ENCODE measurements around the gene MICAL2.
A peak's percentile ranks its signal among the peaks of the same experiment; 100 is the strongest.

MICAL2 gene

DNA sequence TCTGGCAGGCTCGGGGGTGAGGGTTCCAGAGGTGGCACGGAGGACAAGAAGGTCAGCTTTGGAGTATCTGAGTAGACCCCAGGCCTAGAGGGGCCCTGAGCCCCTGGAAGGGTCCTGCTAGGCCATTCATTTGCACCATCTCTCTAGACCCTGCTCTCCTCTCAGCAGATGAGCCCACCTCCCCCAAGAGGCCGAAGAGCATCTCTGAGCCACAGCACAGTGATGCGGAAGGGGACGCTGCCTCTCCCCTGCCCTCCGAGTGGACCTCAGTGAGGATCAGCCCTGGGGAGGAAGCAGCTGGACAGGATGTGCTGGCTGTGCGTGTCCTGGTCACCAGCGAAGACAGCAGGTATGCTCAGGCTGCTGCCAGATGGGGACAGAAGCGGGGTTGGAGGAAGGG, 165.4 kb downstream of the MICAL2 start:
- TF ChIP-seq YY1 (IDR thresholded peaks at IDR 0.05; ENCODE audit: low read depth) (no peak), NFIC (IDR thresholded peaks at IDR 0.05) (no peak)
- TF ChIP-seq, protein P1, sequence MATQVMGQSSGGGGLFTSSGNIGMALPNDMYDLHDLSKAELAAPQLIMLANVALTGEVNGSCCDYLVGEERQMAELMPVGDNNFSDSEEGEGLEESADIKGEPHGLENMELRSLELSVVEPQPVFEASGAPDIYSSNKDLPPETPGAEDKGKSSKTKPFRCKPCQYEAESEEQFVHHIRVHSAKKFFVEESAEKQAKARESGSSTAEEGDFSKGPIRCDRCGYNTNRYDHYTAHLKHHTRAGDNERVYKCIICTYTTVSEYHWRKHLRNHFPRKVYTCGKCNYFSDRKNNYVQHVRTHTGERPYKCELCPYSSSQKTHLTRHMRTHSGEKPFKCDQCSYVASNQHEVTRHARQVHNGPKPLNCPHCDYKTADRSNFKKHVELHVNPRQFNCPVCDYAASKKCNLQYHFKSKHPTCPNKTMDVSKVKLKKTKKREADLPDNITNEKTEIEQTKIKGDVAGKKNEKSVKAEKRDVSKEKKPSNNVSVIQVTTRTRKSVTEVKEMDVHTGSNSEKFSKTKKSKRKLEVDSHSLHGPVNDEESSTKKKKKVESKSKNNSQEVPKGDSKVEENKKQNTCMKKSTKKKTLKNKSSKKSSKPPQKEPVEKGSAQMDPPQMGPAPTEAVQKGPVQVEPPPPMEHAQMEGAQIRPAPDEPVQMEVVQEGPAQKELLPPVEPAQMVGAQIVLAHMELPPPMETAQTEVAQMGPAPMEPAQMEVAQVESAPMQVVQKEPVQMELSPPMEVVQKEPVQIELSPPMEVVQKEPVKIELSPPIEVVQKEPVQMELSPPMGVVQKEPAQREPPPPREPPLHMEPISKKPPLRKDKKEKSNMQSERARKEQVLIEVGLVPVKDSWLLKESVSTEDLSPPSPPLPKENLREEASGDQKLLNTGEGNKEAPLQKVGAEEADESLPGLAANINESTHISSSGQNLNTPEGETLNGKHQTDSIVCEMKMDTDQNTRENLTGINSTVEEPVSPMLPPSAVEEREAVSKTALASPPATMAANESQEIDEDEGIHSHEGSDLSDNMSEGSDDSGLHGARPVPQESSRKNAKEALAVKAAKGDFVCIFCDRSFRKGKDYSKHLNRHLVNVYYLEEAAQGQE (IDR thresholded peaks at IDR 0.05; ENCODE audit: low read depth), result no peak

DNA sequence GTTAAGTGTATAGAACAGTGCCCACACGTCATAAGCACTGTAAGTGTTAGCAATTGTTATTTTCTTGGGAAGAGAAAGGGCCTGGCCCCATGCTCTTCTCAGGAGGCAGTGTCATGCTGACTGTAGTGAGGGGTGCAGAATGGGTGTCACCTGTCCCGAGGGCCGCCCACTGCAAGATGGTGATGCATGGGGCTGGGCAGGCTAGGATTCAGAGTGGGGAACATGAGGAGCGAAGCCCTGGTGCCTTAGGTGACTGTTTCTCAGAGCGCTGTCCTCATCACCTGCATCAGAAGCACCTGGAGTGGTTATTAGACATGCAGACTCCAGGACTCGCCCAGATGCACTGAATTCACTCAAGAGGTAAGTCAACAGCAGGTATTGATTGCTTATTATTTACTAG, 166.0 kb downstream of the MICAL2 start:
- TF ChIP-seq TCF12 (IDR thresholded peaks at IDR 0.05; ENCODE audit: low read depth) (no peak), NFIC (IDR thresholded peaks at IDR 0.05) (no peak)
- TF ChIP-seq, protein P2, sequence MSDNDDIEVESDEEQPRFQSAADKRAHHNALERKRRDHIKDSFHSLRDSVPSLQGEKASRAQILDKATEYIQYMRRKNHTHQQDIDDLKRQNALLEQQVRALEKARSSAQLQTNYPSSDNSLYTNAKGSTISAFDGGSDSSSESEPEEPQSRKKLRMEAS (IDR thresholded peaks at IDR 0.05), result no peak

DNA sequence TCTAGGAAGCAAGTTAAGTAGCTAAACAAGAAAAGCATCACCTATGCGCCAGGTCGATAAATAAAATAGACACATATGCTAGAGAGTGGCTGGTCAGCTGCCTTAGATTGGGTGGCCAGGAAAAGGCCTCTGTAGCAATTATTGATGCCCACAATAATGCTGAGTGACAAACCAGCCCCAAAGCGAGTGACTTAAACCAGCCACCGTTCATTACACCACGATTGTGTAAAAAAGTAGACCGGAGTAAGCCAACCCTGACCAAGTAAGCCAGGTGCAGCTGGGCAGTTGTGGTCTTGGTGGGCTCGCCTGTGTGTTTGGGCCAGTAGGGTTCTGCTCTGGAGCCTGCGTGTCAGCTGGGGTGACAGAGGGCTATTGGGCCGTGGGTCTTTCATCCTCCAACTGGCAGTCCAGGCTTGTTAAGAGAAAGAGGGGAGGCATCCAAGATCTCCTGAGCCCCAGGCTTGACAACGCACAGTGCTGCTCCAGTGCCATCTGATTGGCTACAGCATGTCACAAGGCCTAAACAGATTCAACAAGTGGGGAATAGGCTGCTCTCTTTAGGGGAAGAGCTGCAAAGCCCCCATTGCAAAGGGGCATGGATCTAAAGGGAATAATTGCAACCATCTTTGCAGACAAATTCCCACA, 166.6 kb downstream of the MICAL2 start:
- TF ChIP-seq, protein P3, sequence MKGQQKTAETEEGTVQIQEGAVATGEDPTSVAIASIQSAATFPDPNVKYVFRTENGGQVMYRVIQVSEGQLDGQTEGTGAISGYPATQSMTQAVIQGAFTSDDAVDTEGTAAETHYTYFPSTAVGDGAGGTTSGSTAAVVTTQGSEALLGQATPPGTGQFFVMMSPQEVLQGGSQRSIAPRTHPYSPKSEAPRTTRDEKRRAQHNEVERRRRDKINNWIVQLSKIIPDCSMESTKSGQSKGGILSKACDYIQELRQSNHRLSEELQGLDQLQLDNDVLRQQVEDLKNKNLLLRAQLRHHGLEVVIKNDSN (IDR thresholded peaks at IDR 0.05), result peak; percentile 28; the same call in 1 of the 2 replicates
- no peak for TF ChIP-seq YY1 (IDR thresholded peaks at IDR 0.05; ENCODE audit: low read depth)
- no peak for TF ChIP-seq RAD21 (IDR thresholded peaks at IDR 0.05; ENCODE audit: low read depth)

DNA sequence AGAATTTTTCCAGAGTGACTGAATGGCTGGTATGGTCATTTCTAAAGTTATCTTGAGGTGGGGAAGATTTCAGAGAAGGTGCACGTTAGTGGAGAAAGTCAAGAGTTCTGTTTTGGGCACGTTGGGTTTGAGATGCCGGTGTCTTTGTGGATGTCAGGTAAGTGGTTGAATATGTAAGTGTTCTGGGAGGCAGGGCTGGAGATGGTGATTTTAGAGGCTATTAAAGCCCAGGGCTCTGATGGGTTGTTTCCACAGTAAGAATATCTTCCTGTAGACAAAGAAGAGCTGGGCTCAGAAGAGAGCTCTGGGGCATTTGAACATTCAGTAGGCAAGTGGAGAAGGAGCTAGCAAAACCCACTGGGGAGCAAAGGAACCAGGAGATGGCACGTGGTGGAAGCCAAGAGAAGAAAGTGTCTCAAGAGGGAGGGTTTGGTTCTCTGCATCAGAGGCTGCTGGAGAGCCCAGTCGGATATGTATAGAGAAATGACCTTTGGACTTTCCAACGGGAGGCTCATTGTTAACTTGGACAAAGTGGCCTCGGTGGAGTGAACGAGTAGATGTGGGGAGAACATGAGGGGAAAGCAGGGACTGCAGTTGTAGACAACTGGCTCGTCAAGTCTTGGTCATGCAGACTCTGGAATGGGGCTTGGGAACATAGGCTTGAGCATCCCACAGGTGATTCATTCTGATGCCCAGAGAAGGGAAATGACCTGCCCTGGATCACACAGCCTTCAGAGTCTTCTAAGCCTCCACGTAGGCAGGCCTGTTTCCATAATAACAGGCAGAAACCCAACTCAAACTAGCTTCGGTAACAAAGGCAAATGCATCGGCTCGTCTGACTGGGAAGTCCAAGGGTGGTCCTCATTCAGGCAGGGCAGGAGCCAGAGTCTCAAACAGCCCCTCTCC, 168.6 kb downstream of the MICAL2 start:
- no peak for TF ChIP-seq FOXM1 (IDR thresholded peaks at IDR 0.05; ENCODE audit: borderline replicate concordance, low read depth)
- TF ChIP-seq, protein P2 (IDR thresholded peaks at IDR 0.05), result no peak
- TF ChIP-seq, protein P3 (IDR thresholded peaks at IDR 0.05), result no peak
- TF ChIP-seq EP300 (IDR thresholded peaks at IDR 0.05; ENCODE audit: borderline replicate concordance), result no peak
- no peak for TF ChIP-seq YY1 (IDR thresholded peaks at IDR 0.05; ENCODE audit: low read depth)
- no peak for TF ChIP-seq TEAD4 (IDR thresholded peaks at IDR 0.05)
- no peak for TF ChIP-seq TCF12 (IDR thresholded peaks at IDR 0.05; ENCODE audit: low read depth)
- TF ChIP-seq RAD21 (IDR thresholded peaks at IDR 0.05; ENCODE audit: low read depth), result no peak
- no peak for TF ChIP-seq CEBPB (IDR thresholded peaks at IDR 0.05)
- no peak for TF ChIP-seq CREB1 (IDR thresholded peaks at IDR 0.05; ENCODE audit: low read depth)
- no peak for TF ChIP-seq EGR1 (IDR thresholded peaks at IDR 0.05)
- no peak for TF ChIP-seq TAF1 (IDR thresholded peaks at IDR 0.05; ENCODE audit: low read depth)
- no peak for TF ChIP-seq NFIC (IDR thresholded peaks at IDR 0.05)
- no peak for TF ChIP-seq ZBTB7A (IDR thresholded peaks at IDR 0.05; ENCODE audit: low read depth)
- TF ChIP-seq, protein P1 (IDR thresholded peaks at IDR 0.05; ENCODE audit: low read depth), result no peak

DNA sequence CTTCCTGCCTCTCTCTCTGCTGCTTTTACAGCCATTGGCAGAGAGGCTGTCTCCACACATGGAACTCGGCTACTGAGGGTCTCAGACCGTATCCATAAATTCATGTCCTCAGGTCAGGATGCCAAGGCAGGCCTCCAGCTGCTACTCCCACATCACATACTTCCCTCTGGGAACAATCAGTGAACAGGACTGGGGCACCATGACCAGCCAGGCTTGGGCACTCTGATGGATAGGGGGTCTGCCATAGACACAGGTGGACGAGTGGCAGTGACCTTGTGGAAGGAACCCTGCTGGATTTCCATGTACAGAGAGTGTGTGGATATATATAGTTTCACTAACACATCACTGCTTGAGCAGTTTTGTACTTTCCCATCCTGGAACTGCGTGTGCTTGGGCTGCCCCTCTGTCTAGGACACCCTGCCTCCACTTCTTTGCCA, 169.3 kb downstream of the MICAL2 start:
- TF ChIP-seq TCF12 (IDR thresholded peaks at IDR 0.05; ENCODE audit: low read depth) (no peak), EP300 (IDR thresholded peaks at IDR 0.05; ENCODE audit: borderline replicate concordance) (no peak), CEBPB (IDR thresholded peaks at IDR 0.05) (no peak), ZBTB7A (IDR thresholded peaks at IDR 0.05; ENCODE audit: low read depth) (no peak), EGR1 (IDR thresholded peaks at IDR 0.05) (no peak)

DNA sequence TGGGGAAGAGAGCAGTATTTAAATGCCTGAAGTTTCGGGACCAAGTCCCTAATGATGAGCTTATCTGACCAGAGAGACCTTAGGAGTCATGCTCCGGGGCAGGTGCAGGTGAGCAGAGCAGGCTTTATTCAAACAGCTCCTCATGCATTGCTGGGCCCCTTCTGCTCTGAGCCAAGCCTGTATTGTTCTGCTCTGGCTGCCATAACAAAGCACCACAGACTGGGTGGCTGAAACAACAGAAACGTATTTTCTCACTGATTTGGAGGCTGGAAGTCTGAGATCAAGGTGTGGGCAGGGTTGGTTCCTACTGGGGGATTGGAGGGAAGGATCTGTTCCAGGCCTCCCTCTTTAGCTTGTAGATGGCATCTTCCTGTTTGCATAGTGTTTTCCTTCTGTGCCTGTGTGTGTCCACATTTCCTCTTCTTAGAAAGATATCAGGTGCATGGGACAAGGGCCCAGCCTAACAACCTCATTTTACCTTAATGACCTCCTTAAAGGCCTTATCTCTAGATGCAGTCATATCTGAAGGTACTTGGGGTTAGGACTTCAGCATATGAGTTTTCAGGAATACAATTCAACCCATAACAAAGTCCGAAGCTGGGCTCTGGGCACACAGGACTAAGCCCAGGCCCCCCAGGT, 169.9 kb downstream of the MICAL2 start:
- TF ChIP-seq CREB1 (IDR thresholded peaks at IDR 0.05; ENCODE audit: low read depth) (no peak), ZBTB7A (IDR thresholded peaks at IDR 0.05; ENCODE audit: low read depth) (no peak), TEAD4 (IDR thresholded peaks at IDR 0.05) (no peak), CEBPB (IDR thresholded peaks at IDR 0.05) (no peak), TCF12 (IDR thresholded peaks at IDR 0.05; ENCODE audit: low read depth) (no peak), EGR1 (IDR thresholded peaks at IDR 0.05) (no peak), YY1 (IDR thresholded peaks at IDR 0.05; ENCODE audit: low read depth) (no peak), TAF1 (IDR thresholded peaks at IDR 0.05; ENCODE audit: low read depth) (no peak), FOXM1 (IDR thresholded peaks at IDR 0.05; ENCODE audit: borderline replicate concordance, low read depth) (no peak), NFIC (IDR thresholded peaks at IDR 0.05) (no peak), EP300 (IDR thresholded peaks at IDR 0.05; ENCODE audit: borderline replicate concordance) (no peak), RAD21 (IDR thresholded peaks at IDR 0.05; ENCODE audit: low read depth) (no peak)
- TF ChIP-seq, protein P2 (IDR thresholded peaks at IDR 0.05), result no peak
- TF ChIP-seq, protein P3 (IDR thresholded peaks at IDR 0.05), result no peak
- TF ChIP-seq, protein P1 (IDR thresholded peaks at IDR 0.05; ENCODE audit: low read depth), result no peak

Measured in Ishikawa (cell line).